ENCODE measurements around the gene HDAC4.

GRCh38 chr2:239184968-239185903 is 215.6 kb downstream of the HDAC4 start:
- no peak for TF ChIP-seq CTCF (IDR thresholded peaks at IDR 0.05)
- TF ChIP-seq EP300 (IDR thresholded peaks at IDR 0.05): no peak
- no peak for TF ChIP-seq POLR2A (IDR thresholded peaks at IDR 0.05)
